ENCODE data around the gene TBL1XR1.

- TF ChIP-seq CTCF (IDR thresholded peaks at IDR 0.05) (no peak), POLR2A (IDR thresholded peaks at IDR 0.05) (no peak)
Measured at GRCh38 chr3:177196008-177196455, 1.2 kb downstream of the TBL1XR1 start.
